Stomach (tissue), 9 donors: ENCODE results near the gene ZNF418. TPM values are rescaled to one million over a fixed set of nuclear protein-coding genes. Genes with fewer than 3 reads are reported as not detected.
A peak's percentile ranks its signal among the peaks of the same experiment; 100 is the strongest.
"Not testable (repeated sequence)": the region's sequence is repeated elsewhere in the genome, so short reads cannot be mapped to it uniquely, and the experiment has no call there.

Experiments
- DNase-seq, 2 donors: peaks; one replicate each; pipeline versions ENCODE4 v3.0.0 to v3.0.0-alpha.2; 2013 to 2019
- H3K27ac ChIP-seq, 5 donors: fragments of 200-600 bp in 4 of 5; sonication (generic) in 4 of 5; one replicate each; pipeline ENCODE4 v1.5.1; 2013 to 2019; ENCODE audit warnings: mild to moderate bottlenecking in 1 of 5, moderate library complexity in 1 of 5
- H3K27me3 ChIP-seq, 3 donors: fragments of 200-600 bp; sonication (generic); one replicate each; pipeline ENCODE4 v1.5.1; 2017 to 2019; ENCODE audit warnings: mixed run types in 1 of 3
- H3K36me3 ChIP-seq, 4 donors: fragments of 200-600 bp; sonication (generic); 1 replicate in 3 of 4; 2 replicates in 1 of 4; pipeline ENCODE4 v1.5.1; 2016 to 2019
- H3K4me1 ChIP-seq, 4 donors: fragments of 200-600 bp; sonication (generic); one replicate each; pipeline ENCODE4 v1.5.1; 2016 to 2019
- H3K4me3 ChIP-seq, 4 donors: fragments of 200-600 bp; sonication (generic) in 3 of 4; one replicate each; pipeline ENCODE4 v1.5.1; 2016 to 2019; ENCODE audit warnings: mild to moderate bottlenecking in 1 of 4
- H3K9me3 ChIP-seq, 4 donors: fragments of 200-600 bp; sonication (generic); one replicate each; pipeline ENCODE4 v1.5.1; 2016 to 2019
- CTCF ChIP-seq, 7 experiments: fragments of 450-650 bp in 4 of 7; fragments of 200-600 bp in 3 of 7; sonication (generic) in 3 of 7; IDR thresholded peaks; one replicate each; pipeline ENCODE4 v1.5.1; 2016 to 2019; ENCODE audit warnings: antibody characterized with exemption in 7 of 7, control low read depth in 2 of 7, mild to moderate bottlenecking in 1 of 7
- EP300 ChIP-seq: sonication (generic); formaldehyde crosslinking; IDR thresholded peaks from one replicate; pipeline ENCODE4 v1.6.1; 2017; ENCODE audit warnings: antibody characterized with exemption
- POLR2A ChIP-seq, 4 donors: fragments of 450-650 bp; IDR thresholded peaks; one replicate each; pipeline ENCODE4 v1.6.1; 2016; ENCODE audit warnings: antibody characterized with exemption in 4 of 4, control low read depth in 2 of 4, mild to moderate bottlenecking in 1 of 4, moderate library complexity in 1 of 4
- POLR2AphosphoS5 ChIP-seq, 3 donors: sonication (generic); formaldehyde crosslinking; IDR thresholded peaks; one replicate each; pipeline ENCODE4 v1.6.1; 2016; ENCODE audit warnings: antibody characterized with exemption in 3 of 3
- WGBS, 5 donors: extraction: QIAGEN DNeasy Blood & Tissue Kit in 3 of 5; methylation state at CpG; one replicate each; pipeline versions ENCODE4 v1.1.5 to v1.1.7; 2013 to 2018; 5-methylcytosine and 5-hydroxymethylcytosine counted together
- intact Hi-C: fragments of 100-400 bp; cut with DNase I; formaldehyde crosslinking; loops from one replicate; pipeline ENCODE4 v1.15.1; 2023; ENCODE audit warnings: low total_unique reads
- polyA plus RNA-seq, 3 donors: library from polyadenylated mRNA; stranded (reverse); fragments of 200-250 nt; gene quantifications; one replicate each; pipeline ENCODE4 v1.2.3, GENCODE V29; 2013
- total RNA-seq, 5 donors: library from RNA; depleted of rRNA; stranded (reverse); fragments of >200 nt; gene quantifications; one replicate each; pipeline versions ENCODE4 v1.1.0 to v1.2.3, GENCODE V29; 2014 to 2016
- donor health status: healthy with polysubstance abuse.
- donor health status: Bipolar disorder and iron deficiency.
- donor health status: healthy.

Gene ZNF418
- total and polyA plus RNA-seq, 8 donors, result 1.1 to 55.4 (median 12.5) TPM; not detected in 1

- no peak for DNase-seq
- 82 to 90% (median 87%) methylated on average over 12 of the region's 12 CpGs for WGBS, 5 donors
- TF ChIP-seq EP300 (no peak), CTCF (IDR thresholded peaks at IDR 0.05) (no peak)
- H3K27ac ChIP-seq, result no peak overlapping the region
- H3K36me3 ChIP-seq, result peaks cover 9 to 66% (median 29%) of the 10 kb centered on the region in 4 donors
- intact Hi-C loops, result no loop called here
- no peak overlapping the region for H3K4me3 ChIP-seq
- H3K9me3 ChIP-seq, result peaks cover 45 to 100% (median 78%) of the 10 kb centered on the region in 4 donors
- H3K4me1 ChIP-seq, result peaks cover 0 to 9% (median 7%) of the 10 kb centered on the region in 4 donors
- H3K27me3 ChIP-seq, result no peaks in the 10 kb centered on the region
Measured at GRCh38 chr19:57935731-57936130, 529 bp upstream of the ZNF418 start.

GRCh38 chr19:57927587-57927986, 7.6 kb downstream of the ZNF418 start:
- H3K4me1 ChIP-seq, result no peaks in the 10 kb centered on the region
- H3K36me3 ChIP-seq, result peaks cover 28 to 93% (median 64%) of the 10 kb centered on the region in 4 donors
- no peaks in the 10 kb centered on the region for H3K27me3 ChIP-seq
- H3K9me3 ChIP-seq, result peaks cover 51 to 98% (median 90%) of the 10 kb centered on the region in 4 donors
- whole genome bisulfite sequencing, 5 donors, result 93 to 99% (median 97%) methylated on average over 4 of the region's 4 CpGs
- TF ChIP-seq CTCF (IDR thresholded peaks at IDR 0.05) (no peak), EP300 (no peak), POLR2AphosphoS5 (IDR thresholded peaks at IDR 0.05) (no peak), POLR2A (IDR thresholded peaks at IDR 0.05) (no peak)
- no peak overlapping the region for H3K4me3 ChIP-seq
- intact Hi-C loops, result no loop called here
- no peak overlapping the region for H3K27ac ChIP-seq
- no peak for DNase-seq

- Histone ChIP-seq H3K27ac (peak within 1 kb of the TSS; percentile 51 to 91 (median 81)), H3K36me3 (peaks cover 19 to 53% (median 39%) of the 10 kb centered on the region in 4 donors)
- WGBS, 5 donors, result 1% methylated on average over 26 to 51 of the region's 51 CpGs
Measured at GRCh38 chr19:57916168-57916995, 18.8 kb downstream of the ZNF418 start, which contains the start of gene ZNF417. TSS of gene ZNF417 (minus strand) at chr19:57916592. CDS start at chr19:57916411, 181 bp downstream.

More at GRCh38 chr19:57916168-57916995, 18.8 kb downstream of the ZNF418 start, which contains the start of gene ZNF417:
- Histone ChIP-seq H3K4me1 (peaks cover 7 to 21% (median 15%) of the 10 kb centered on the region in 4 donors), H3K9me3 (peaks cover 5 to 57% (median 26%) of the 10 kb centered on the region in 4 donors), H3K4me3 (peak within 1 kb of the TSS; percentile 65 to 96 (median 86))
- DNase-seq, result peak; percentile 81 to 97
- peak; percentile 53 to 90 (median 60) for TF ChIP-seq POLR2AphosphoS5 (IDR thresholded peaks at IDR 0.05)
- peak in 1 of 4 donors; percentile 20 for TF ChIP-seq POLR2A (IDR thresholded peaks at IDR 0.05)
- peak in 1 of 7 experiments; percentile 27 for TF ChIP-seq CTCF (IDR thresholded peaks at IDR 0.05)
- H3K27me3 ChIP-seq, intact Hi-C loops: not testable (repeated sequence)
